GM19099 (cell line): ENCODE results near the gene CDCA4.

Experiments used
- POLR2A ChIP-seq: IDR thresholded peaks from 3 replicates; pipeline ENCODE4 v1.6.1; 2011; ENCODE audit warnings: low read depth; ENCODE audit not compliant: insufficient read length; ENCODE audit errors: extremely low read depth

CDCA4 gene

DNA sequence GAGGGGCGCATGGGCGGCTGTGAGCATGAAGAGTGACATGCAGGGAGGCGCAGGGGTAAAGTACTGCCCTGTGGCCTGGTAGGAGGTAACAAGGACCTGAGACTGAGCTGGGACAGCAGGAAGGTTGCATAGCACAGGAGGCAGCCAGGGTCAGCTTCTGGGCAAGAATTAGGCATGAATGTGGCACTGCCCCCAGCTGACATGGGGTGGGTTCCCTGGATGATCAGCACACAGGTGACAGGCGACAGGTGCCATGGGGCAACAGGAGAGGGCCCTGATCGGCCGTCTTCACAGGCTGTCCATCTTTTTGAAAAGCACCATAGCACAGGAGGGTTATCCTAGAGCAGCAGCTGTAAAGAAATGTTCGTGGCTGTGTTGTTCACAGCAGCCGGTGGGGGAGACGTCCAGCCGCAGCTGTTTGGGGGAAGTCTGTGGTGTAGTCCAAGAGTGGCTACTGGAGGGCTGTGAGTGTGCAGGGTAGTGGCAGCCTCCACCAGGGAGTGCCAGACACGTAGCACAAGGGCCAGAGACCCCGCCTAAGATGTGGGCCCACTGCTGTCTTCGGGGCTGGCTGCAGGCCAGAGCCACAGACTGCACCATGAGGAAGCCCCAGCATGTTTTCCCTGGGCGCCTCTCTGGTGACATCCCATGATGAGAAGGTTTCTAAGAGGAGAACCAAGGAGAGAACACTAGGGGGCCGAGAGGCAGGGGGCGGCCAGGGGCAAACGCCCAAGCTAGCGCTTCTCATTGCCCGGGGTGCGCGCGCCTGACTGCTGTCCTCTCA is 26.9 kb downstream of the CDCA4 start:
- TF ChIP-seq POLR2A, result no peak

DNA sequence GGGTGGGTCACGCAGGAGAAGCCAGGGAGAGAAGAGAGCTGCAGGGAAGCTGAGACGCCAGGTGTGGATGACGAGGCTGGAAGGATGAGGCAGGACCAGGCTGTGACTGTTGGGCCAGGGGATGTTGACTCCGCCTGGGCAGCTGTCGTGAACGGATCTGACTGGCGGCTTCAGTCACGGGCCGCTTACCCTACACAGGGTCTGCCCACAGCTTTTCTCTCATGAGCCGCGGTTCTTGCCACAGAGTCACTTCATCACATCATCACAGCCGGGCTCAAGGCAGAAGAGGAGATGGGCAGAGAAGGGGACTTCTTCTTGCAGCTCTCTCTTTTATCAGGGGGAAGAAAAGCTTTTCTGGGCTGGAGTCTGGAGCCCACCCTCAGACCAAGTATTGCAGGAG is 27.6 kb downstream of the CDCA4 start:
- TF ChIP-seq POLR2A, result no peak

GRCh38 chr14:104992501-104992900 is 28.4 kb downstream of the CDCA4 start:
- TF ChIP-seq POLR2A, result no peak

- TF ChIP-seq POLR2A, result no peak
Observed at GRCh38 chr14:104991896-104992230, 29.0 kb downstream of the CDCA4 start.

DNA sequence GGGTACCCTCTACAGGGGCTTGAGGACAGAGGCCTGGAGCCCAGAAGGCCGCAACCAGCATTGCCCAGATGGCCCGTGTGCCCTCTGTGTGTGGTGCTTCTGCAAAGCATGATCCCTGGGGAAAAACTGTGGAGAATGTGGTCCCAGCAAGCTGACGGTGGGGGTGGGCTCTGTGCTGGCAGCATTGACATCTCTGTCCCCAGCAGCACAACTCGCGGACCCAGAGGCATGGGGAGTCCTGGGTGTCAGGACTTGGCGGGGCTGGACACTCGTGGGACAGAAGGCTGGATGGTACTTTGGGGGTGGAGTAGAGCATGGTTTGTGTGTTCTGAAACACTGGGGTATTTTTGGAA is 31.0 kb downstream of the CDCA4 start:
- TF ChIP-seq POLR2A, result no peak

- TF ChIP-seq POLR2A, result no peak
Observed at GRCh38 chr14:104989236-104989950, 31.5 kb downstream of the CDCA4 start.

DNA sequence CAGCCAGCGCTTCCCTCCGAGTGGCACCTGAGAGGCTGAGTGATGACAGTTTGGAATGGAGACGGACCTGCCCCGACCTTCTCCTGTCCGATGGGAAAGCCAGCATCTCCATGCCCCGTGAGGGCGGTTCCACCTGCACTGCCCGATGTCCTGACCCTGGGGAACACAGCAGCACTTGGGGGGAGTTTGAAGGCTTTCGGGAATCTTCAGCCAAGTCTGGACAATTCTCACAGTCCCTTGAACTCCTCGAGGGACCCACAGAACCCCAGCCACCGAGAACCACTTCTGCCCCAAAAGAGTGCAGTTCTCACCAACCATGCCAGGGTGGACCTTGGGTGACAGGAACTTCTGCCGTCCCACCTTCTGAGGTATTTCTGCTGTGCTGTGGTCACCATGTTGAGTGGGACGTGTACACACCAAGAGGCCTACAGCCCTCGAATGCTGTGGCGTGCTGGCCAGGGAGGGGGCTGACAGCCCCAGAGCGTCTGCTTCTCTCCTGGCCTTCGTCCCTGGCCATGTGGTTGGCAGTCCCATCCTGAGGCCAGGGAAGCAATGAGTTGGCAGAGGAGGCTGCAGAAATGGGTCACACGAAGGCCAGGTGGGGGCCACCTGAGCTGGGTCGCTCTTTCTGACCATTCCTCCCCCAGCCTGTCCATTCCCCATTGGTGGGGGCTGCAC is 34.3 kb downstream of the CDCA4 start:
- no peak for TF ChIP-seq POLR2A

DNA sequence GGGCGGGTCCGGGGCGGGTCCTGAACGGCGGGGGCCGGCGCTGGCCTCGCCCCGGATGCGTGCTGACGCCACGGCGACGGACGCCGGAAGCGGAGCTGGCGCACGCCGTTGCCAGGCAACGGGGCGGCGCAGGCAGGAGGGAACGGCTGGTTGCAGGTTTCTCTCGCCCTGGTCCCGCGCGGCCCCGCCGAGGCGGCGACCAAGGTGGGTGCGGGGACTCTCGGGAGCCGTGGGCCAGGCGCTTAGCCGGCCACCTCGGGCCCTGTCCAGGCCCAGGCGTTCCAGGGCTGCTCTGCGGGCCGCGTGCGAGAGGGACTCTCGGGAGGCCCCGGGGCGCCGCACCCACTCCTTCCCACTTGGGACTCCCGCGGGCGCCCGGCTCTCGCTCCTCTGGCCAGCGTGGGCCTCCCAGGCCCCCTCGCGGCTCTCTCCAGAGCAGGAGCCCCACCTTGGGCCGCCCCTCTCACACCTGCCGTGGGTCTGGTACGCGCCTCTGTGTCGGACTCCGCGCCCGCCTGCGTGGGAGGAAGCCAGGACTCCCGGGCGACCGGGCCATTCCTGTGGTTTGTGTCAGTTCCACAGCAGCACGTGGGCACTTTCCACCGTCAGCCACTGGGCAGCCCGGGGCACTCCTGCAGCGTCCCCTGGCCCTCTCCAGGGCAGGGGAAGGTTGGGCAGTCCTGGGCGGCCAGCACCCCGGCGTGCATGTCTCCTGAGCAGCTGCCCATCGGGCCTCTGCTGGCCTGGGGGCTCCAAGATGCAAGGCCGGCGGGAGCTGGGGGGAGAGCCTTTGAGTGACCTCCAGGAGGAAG is 35.0 kb downstream of the CDCA4 start, which contains the start of gene CLBA1:
CLBA1 (plus strand) TSS at position 114 of the 812 bp plus-strand sequence; CDS start at position 758, 644 bp downstream.
- no peak for TF ChIP-seq POLR2A

- TF ChIP-seq POLR2A, result no peak
Observed at GRCh38 chr14:104984056-104984894, 36.6 kb downstream of the CDCA4 start.

GRCh38 chr14:104983231-104983721 is 37.6 kb downstream of the CDCA4 start:
- no peak for TF ChIP-seq POLR2A

DNA sequence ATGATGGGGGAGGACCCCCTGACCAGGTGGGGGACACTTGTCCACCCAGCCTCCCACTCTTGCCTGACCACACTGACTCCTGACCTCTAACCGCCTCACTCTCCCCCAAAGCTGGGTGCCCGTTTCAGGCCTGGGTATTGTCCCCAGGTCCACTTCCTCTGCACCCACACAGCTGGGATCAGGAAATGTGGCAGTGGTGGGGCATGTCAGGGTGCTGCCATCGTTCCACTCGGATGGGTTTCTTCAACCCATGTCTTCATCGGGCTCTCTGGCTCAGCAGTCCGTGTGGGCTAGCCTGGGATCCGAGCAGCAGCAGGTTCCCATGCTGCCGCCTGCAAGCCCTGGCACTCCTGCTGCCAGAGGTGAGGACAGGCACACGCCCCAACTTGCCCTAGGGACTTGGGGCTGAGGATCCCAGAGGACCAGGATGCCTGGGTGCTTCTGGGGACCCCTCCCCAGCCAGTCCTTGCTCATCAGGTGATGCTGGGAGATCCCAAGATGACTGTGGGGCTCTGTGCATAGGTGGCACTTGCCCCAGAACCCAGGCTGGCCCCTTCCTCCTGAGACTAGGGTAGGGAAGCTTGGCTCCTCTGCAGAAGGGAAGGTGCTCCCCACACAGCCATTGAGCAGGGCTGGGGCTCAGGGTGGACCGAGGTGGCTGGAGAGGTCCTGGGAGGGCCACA is 38.2 kb downstream of the CDCA4 start:
- no peak for TF ChIP-seq POLR2A

DNA sequence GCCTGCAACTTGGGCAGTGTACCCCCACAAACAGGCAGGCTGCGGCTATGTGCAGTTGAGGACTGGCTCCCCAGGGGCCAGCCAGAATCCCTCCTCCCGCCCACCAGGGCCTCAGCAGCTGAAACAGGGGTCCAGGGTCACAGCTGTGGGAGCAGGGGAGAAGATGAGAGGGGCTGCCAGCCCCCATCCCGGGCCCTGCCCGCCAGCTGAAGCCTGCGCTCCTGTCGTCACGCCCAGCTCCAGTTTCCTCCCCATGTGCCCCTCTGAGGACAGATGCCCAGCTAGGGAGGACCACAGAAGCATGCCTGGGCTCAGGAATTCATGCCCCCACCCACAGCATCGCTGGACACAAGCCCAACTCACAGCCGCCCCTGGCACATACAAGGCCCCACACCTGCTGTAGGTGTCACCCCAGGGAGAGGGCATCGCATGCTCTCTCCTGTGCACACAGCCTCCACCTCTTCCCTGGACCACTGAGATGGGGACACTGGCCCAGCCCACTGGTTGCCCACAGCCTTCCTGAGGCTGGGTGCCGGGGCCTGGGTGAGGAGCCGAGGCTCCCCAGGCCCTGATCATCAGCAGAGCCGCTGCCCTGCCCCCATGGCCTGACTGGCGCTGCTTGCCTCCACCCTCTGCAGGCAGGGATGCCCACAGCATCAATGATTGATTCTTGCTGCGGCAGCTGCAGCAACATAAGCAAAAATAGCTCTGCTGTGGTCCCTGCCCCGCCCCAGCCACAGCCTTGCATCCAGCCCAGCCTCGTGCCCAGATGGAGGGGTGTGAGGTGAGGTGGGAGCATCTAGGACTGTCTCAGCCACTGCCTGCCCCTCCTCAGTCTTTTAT is 39.0 kb downstream of the CDCA4 start:
- no peak for TF ChIP-seq POLR2A

- no peak for TF ChIP-seq POLR2A
Observed at GRCh38 chr14:104980611-104981531, 40.0 kb downstream of the CDCA4 start.
